WI38 (cell line): ENCODE results near the gene TUB.

Experiments used
- H3K4me3 ChIP-seq: 2 replicates; pipeline ENCODE4 v1.5.1; 2011; ENCODE audit warnings: low read depth, mild to moderate bottlenecking, control low read depth, low read length
- CTCF ChIP-seq: IDR thresholded peaks from 2 replicates; pipeline ENCODE4 v1.5.1; 2012; ENCODE audit warnings: low read depth, mild to moderate bottlenecking, control low read depth, low read length

Gene TUB

GRCh38 chr11:8102296-8102915 lies 21.4 kb downstream of the TUB start:
- H3K4me3 ChIP-seq, result no peak overlapping the region
- no peak for TF ChIP-seq CTCF

GRCh38 chr11:8102965-8103364 lies 22.0 kb downstream of the TUB start:
- H3K4me3 ChIP-seq, result no peak overlapping the region
- TF ChIP-seq CTCF, result no peak

GRCh38 chr11:8103909-8104308 lies 22.9 kb downstream of the TUB start:
- no peak overlapping the region for H3K4me3 ChIP-seq
- no peak for TF ChIP-seq CTCF

- H3K4me3 ChIP-seq, result no peak overlapping the region
- TF ChIP-seq CTCF, result no peak
Measured at GRCh38 chr11:8105133-8105532, 24.1 kb downstream of the TUB start.

GRCh38 chr11:8105666-8106065 lies 24.7 kb downstream of the TUB start:
- TF ChIP-seq CTCF, result no peak
- no peak overlapping the region for H3K4me3 ChIP-seq

GRCh38 chr11:8106679-8107078 lies 25.7 kb downstream of the TUB start:
- H3K4me3 ChIP-seq, result no peak overlapping the region

GRCh38 chr11:8107642-8108041 lies 26.6 kb downstream of the TUB start:
- TF ChIP-seq CTCF, result no peak
- H3K4me3 ChIP-seq, result no peak overlapping the region

More at GRCh38 chr11:8106679-8107078, 25.7 kb downstream of the TUB start:
- no peak for TF ChIP-seq CTCF
